ENCODE results near the gene DNAJB9. TPM values are rescaled to one million over a fixed set of nuclear protein-coding genes. Genes with fewer than 3 reads are reported as not detected.

Gene DNAJB9
- total RNA-seq, 1 donor from 2014 or later, result 47.9 TPM

DNA sequence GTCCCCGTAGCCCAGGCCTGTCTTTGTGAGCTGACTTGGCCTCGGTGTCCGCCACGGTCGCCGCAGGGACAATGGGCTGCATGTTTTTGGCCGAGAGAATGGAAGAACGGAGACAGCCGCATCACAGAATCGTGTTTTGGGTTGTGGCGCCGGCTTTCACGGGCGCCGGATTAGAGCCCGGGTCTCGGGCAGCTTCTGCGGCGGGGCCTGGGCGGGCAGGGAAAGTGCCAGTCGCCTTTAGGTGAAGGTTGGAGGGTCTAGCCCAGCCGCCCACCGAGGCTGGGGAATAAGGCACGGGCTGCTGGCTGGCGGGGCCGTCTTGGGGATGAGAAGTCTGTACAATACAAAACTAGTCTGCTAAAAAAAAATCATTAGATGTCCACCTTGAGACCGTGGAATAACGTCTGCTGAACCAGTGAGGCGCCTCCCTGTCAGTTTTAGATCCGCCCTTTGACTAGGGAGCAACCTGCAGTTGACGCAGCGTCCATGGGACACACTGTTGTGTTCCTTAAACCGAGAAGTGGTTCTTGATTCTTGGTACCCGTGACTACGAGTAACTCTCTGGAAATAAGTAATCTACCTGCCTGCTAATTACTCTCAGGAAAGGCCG is 577 bp downstream of the DNAJB9 start:
- H3K4me1 ChIP-seq, result peaks cover 92% of the 10 kb centered on the region
- H3K27me3 ChIP-seq (ENCODE audit: low read depth), result no peaks in the 10 kb centered on the region
- TF ChIP-seq, protein P1, sequence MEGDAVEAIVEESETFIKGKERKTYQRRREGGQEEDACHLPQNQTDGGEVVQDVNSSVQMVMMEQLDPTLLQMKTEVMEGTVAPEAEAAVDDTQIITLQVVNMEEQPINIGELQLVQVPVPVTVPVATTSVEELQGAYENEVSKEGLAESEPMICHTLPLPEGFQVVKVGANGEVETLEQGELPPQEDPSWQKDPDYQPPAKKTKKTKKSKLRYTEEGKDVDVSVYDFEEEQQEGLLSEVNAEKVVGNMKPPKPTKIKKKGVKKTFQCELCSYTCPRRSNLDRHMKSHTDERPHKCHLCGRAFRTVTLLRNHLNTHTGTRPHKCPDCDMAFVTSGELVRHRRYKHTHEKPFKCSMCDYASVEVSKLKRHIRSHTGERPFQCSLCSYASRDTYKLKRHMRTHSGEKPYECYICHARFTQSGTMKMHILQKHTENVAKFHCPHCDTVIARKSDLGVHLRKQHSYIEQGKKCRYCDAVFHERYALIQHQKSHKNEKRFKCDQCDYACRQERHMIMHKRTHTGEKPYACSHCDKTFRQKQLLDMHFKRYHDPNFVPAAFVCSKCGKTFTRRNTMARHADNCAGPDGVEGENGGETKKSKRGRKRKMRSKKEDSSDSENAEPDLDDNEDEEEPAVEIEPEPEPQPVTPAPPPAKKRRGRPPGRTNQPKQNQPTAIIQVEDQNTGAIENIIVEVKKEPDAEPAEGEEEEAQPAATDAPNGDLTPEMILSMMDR (IDR thresholded peaks at IDR 0.05; ENCODE audit: borderline replicate concordance), result no peak
- H3K27ac ChIP-seq (replicated peaks), result peak overlapping the region; percentile 96
- peak; percentile 32 for DNase-seq
- intact Hi-C loops (cut with micrococcal nuclease), result no loop called here
- H3K36me3 ChIP-seq, result peaks cover 32% of the 10 kb centered on the region
- H3K9me3 ChIP-seq (replicated peaks), result no peaks in the 10 kb centered on the region
- peak overlapping the region; percentile 93 for H3K4me3 ChIP-seq

- Histone ChIP-seq H3K4me3 (no peak overlapping the region), H3K9me3 (replicated peaks) (no peaks in the 10 kb centered on the region), H3K27ac (replicated peaks) (no peak overlapping the region), H3K36me3 (peaks cover 33% of the 10 kb centered on the region), H3K27me3 (ENCODE audit: low read depth) (no peaks in the 10 kb centered on the region), H3K4me1 (peaks cover 79% of the 10 kb centered on the region)
- TF ChIP-seq, protein P1 (IDR thresholded peaks at IDR 0.05; ENCODE audit: borderline replicate concordance), result no peak
- intact Hi-C loops (cut with micrococcal nuclease), result no loop called here
- DNase-seq, result no peak
Measured at GRCh38 chr7:108572480-108572879, 2.8 kb downstream of the DNAJB9 start.

DNA sequence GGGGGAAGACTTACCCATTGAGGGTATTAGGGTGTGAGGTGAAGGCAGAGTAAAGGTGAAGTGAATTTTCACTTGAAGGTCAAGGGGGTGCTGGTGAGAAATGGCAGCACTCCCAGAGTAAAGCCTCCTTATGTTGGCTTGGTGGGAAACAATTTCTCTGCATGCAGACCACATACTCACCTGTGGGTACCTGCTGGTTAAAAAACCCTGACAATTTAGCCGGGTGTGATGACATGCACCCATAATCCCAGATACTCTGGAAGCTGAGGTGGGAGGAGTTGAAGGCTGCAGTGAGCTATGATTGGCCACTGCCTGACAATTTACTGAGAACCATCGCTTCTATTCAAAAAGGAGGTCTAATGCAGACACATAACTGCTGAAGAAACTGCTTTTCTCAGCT is 5.5 kb downstream of the DNAJB9 start:
- peaks cover 56% of the 10 kb centered on the region for H3K4me1 ChIP-seq
- H3K4me3 ChIP-seq, result no peak overlapping the region
- TF ChIP-seq, protein P1 (IDR thresholded peaks at IDR 0.05; ENCODE audit: borderline replicate concordance), result no peak
- H3K9me3 ChIP-seq (replicated peaks), result peaks cover 10% of the 10 kb centered on the region
- intact Hi-C loops (cut with micrococcal nuclease), result no loop called here
- peak overlapping the region; percentile 3 for H3K27ac ChIP-seq (replicated peaks)
- peaks cover 48% of the 10 kb centered on the region for H3K36me3 ChIP-seq
- H3K27me3 ChIP-seq (ENCODE audit: low read depth), result no peaks in the 10 kb centered on the region
- no peak for DNase-seq

GRCh38 chr7:108576116-108576515 is 6.4 kb downstream of the DNAJB9 start:
- Histone ChIP-seq H3K27ac (replicated peaks) (no peak overlapping the region), H3K4me1 (peaks cover 46% of the 10 kb centered on the region), H3K9me3 (replicated peaks) (peaks cover 13% of the 10 kb centered on the region), H3K36me3 (peaks cover 52% of the 10 kb centered on the region), H3K27me3 (ENCODE audit: low read depth) (no peaks in the 10 kb centered on the region), H3K4me3 (no peak overlapping the region)
- TF ChIP-seq, protein P1 (IDR thresholded peaks at IDR 0.05; ENCODE audit: borderline replicate concordance), result no peak
- intact Hi-C loops (cut with micrococcal nuclease), result no loop called here
- DNase-seq, result no peak

DNA sequence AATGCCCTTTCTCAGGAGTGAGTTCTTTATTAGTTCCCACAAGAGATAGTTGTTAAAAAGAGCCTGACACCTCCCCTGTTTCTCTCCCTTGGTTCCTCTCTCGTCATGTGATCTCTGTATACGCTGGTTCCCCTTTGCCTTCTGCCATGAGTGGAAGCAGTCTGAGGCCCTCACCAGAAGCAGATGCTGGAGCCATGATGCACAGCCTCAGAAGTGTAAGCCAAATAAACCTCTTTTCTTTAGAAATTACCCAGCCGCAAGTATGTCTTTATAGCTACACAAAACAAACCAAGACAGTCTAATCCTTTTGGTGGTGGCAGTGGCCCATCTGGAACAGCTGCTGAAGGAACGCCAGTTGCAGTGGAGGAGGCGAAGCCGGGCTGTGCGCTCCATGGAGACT is 9.3 kb downstream of the DNAJB9 start:
- TF ChIP-seq, protein P1 (IDR thresholded peaks at IDR 0.05; ENCODE audit: borderline replicate concordance), result no peak
- intact Hi-C loops (cut with micrococcal nuclease), result no loop called here

More for the DNA sequence above, 9.3 kb downstream of the DNAJB9 start:
- H3K4me1 ChIP-seq, result peaks cover 18% of the 10 kb centered on the region
- no peaks in the 10 kb centered on the region for H3K27me3 ChIP-seq (ENCODE audit: low read depth)
- peaks cover 13% of the 10 kb centered on the region for H3K9me3 ChIP-seq (replicated peaks)
- peaks cover 37% of the 10 kb centered on the region for H3K36me3 ChIP-seq
- H3K4me3 ChIP-seq, result no peak overlapping the region
- DNase-seq, result no peak
- H3K27ac ChIP-seq (replicated peaks), result no peak overlapping the region
